Caco-2 (cell line): Measurements from ENCODE around the gene MCM3. TPM values are rescaled to one million over a fixed set of nuclear protein-coding genes. Genes with fewer than 3 reads are reported as not detected.

Source experiments
- BruUV-seq: library from RNA; stranded (reverse); fragments of 400-500 nt; replicated peaks from 2 replicates; lab custom pipeline; 2021; lab: Mats Ljungman, UMichigan
- CTCF ChIA-PET: fragments of 300-600 bp; sonication (Branson Sonifier 250); formaldehyde crosslinking; loops from one replicate; lab custom pipeline; 2022; ENCODE audit warnings: antibody characterized with exemption; lab: Charles Lee
- POLR2A ChIA-PET: fragments of 300-600 bp; sonication (Branson Sonifier 250); formaldehyde crosslinking; loops from one replicate; lab custom pipeline; 2022; ENCODE audit warnings: antibody characterized with exemption; lab: Charles Lee
- DNase-seq, 2 experiments: peaks; one replicate each; pipeline versions ENCODE4 v3.0.0 to v3.0.0-alpha.2; 2020 to 2022
- H3K27me3 ChIP-seq: replicated peaks from 2 replicates; pipeline ENCODE4 v1.6.0; 2011; ENCODE audit warnings: low read length; ENCODE audit not compliant: control insufficient read depth, insufficient read depth
- H3K36me3 ChIP-seq: 2 replicates; pipeline ENCODE4 v1.5.1; 2011; ENCODE audit warnings: low read length; ENCODE audit not compliant: control insufficient read depth, insufficient read depth
- H3K4me1 ChIP-seq: fragments of 250-450 bp; sonication (Bioruptor Pico); 2 replicates; pipeline ENCODE4 v1.5.1; 2020; ENCODE audit warnings: mild to moderate bottlenecking
- H3K4me3 ChIP-seq: 2 replicates; pipeline ENCODE4 v1.5.1; 2011; ENCODE audit warnings: low read depth, mild to moderate bottlenecking, control low read depth, low read length
- H3K9me3 ChIP-seq: fragments of 250-450 bp; sonication (Bioruptor Pico); 2 replicates; pipeline ENCODE4 v1.5.1; 2020; ENCODE audit warnings: mild to moderate bottlenecking, moderate library complexity
- H3K27ac Mint-ChIP-seq: one replicate; pipeline ENCODE4 v1.8.0; 2022; ENCODE audit warnings: mixed read lengths; ENCODE audit not compliant: unreplicated experiment
- H3K27me3 Mint-ChIP-seq: one replicate; pipeline ENCODE4 v1.8.0; 2022; ENCODE audit warnings: mixed read lengths; ENCODE audit not compliant: insufficient read depth, unreplicated experiment
- H3K36me3 Mint-ChIP-seq: one replicate; pipeline ENCODE4 v1.8.0; 2022; ENCODE audit warnings: mild to moderate bottlenecking, mixed read lengths; ENCODE audit not compliant: insufficient read depth, unreplicated experiment
- H3K4me1 Mint-ChIP-seq: one replicate; pipeline ENCODE4 v1.8.0; 2022; ENCODE audit warnings: low read depth, mixed read lengths; ENCODE audit not compliant: unreplicated experiment
- H3K4me3 Mint-ChIP-seq: one replicate; pipeline ENCODE4 v1.8.0; 2022; ENCODE audit warnings: mild to moderate bottlenecking, moderate library complexity, mixed read lengths; ENCODE audit not compliant: unreplicated experiment
- H3K9me3 Mint-ChIP-seq: one replicate; pipeline ENCODE4 v1.8.0; 2022; ENCODE audit warnings: mixed read lengths; ENCODE audit not compliant: unreplicated experiment
- CTCF ChIP-seq, 2 experiments: fragments of 200-600 bp in 1 of 2; IDR thresholded peaks; 1 replicate in 1 of 2; 2 replicates in 1 of 2; pipeline versions ENCODE4 v1.5.1 to v1.8.0; 2011 to 2022; ENCODE audit warnings: antibody characterized with exemption in 1 of 2, control low read depth in 1 of 2, inconsistent platforms in 1 of 2, low read depth in 1 of 2, low read length in 1 of 2, mild to moderate bottlenecking in 1 of 2, moderate library complexity in 1 of 2; ENCODE audit not compliant: insufficient read depth in 1 of 2, severe bottlenecking in 1 of 2, unreplicated experiment in 1 of 2
- intact Hi-C: fragments of 100-400 bp; cut with micrococcal nuclease; formaldehyde crosslinking; loops from one replicate; pipeline ENCODE4 v1.10.0; 2022; ENCODE audit not compliant: unreplicated experiment
- total RNA-seq: library from RNA; stranded (reverse); gene quantifications from 2 replicates; pipeline ENCODE4 v1.2.3, GENCODE V29; 2022

The MCM3 gene
- total RNA-seq, 1 experiment from 2014 or later = 151 TPM

DNA sequence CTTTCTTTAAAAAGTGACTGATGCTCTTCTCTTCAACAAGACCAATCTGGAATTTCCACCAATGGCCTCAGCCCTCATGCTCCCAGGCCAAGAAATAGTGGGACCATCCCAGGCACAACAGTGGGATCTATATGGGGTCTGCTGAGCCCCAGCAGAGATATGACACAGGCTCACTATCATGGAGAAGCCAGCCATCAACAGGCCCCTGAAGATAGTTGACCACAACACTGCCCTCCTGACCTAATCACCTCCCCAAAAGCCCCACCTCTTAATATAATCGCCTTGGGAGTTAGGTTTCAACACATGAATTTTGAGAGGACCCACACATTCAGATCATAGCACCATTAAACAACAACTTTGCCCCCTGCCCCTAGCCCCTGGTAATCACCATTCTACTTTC lies 16.8 kb upstream of the MCM3 start:
- no peaks in the 10 kb centered on the region for H3K27me3 ChIP-seq
- H3K9me3 ChIP-seq = no peaks in the 10 kb centered on the region
- POLR2A ChIA-PET = no interaction called here
- H3K4me3 ChIP-seq = no peak overlapping the region
- H3K4me1 Mint-ChIP-seq = peaks cover 38% of the 10 kb centered on the region
- intact Hi-C loops = loop anchor here (5.0 kb wide), 1 partner anchor 61 kb away; the partner anchor contains the start of gene PAQR8
- H3K4me1 ChIP-seq = peaks cover 34% of the 10 kb centered on the region
- no peaks in the 10 kb centered on the region for H3K9me3 Mint-ChIP-seq
- TF ChIP-seq CTCF (IDR thresholded peaks at IDR 0.05; ENCODE audit: insufficient read depth in 1 of 2, low read depth in 1 of 2, low read length in 1 of 2, severe bottlenecking in 1 of 2, unreplicated experiment in 1 of 2) = no peak
- CTCF ChIA-PET = no interaction called here
- H3K36me3 Mint-ChIP-seq = no peaks in the 10 kb centered on the region
- no TSS peak for BruUV-seq
- H3K4me3 Mint-ChIP-seq = no peak overlapping the region
- H3K27me3 Mint-ChIP-seq = no peaks in the 10 kb centered on the region
- peak overlapping the region; percentile 1 for H3K27ac Mint-ChIP-seq
- DNase-seq = no peak
- H3K36me3 ChIP-seq = no peaks in the 10 kb centered on the region

GRCh38 chr6:52300489-52300931 lies 16.0 kb upstream of the MCM3 start:
- peaks cover 37% of the 10 kb centered on the region for H3K4me1 Mint-ChIP-seq
- intact Hi-C loops = loop anchor here (5.0 kb wide), 1 partner anchor 62 kb away; the partner anchor contains the start of gene PAQR8
- no peak overlapping the region for H3K27ac Mint-ChIP-seq
- no peaks in the 10 kb centered on the region for H3K9me3 ChIP-seq
- H3K27me3 Mint-ChIP-seq = no peaks in the 10 kb centered on the region
- H3K36me3 Mint-ChIP-seq = peaks cover 6% of the 10 kb centered on the region
- no peak overlapping the region for H3K4me3 Mint-ChIP-seq
- no peaks in the 10 kb centered on the region for H3K27me3 ChIP-seq
- ChIA-PET POLR2A (interaction anchor here (1.3 kb wide), 1 partner anchor 16 kb away, joined by 3 read pairs; no protein-coding TSS in a partner anchor), CTCF (interaction anchor here (1.3 kb wide), 1 partner anchor 10 kb away, joined by 4 read pairs; no protein-coding TSS in a partner anchor)
- H3K9me3 Mint-ChIP-seq = no peaks in the 10 kb centered on the region
- no peak for DNase-seq
- peaks cover 28% of the 10 kb centered on the region for H3K4me1 ChIP-seq
- no peak overlapping the region for H3K4me3 ChIP-seq
- TF ChIP-seq CTCF (IDR thresholded peaks at IDR 0.05; ENCODE audit: insufficient read depth in 1 of 2, low read depth in 1 of 2, low read length in 1 of 2, severe bottlenecking in 1 of 2, unreplicated experiment in 1 of 2) = no peak
- H3K36me3 ChIP-seq = no peaks in the 10 kb centered on the region
- BruUV-seq = no TSS peak

- peaks cover 19% of the 10 kb centered on the region for H3K4me1 ChIP-seq
- intact Hi-C loops = loop anchor here (5.0 kb wide), 1 partner anchor 63 kb away; the partner anchor contains the start of gene PAQR8
- H3K9me3 ChIP-seq = no peaks in the 10 kb centered on the region
- Mint-ChIP-seq H3K36me3 (peaks cover 6% of the 10 kb centered on the region), H3K9me3 (no peaks in the 10 kb centered on the region), H3K4me1 (peaks cover 28% of the 10 kb centered on the region), H3K4me3 (no peak overlapping the region), H3K27ac (no peak overlapping the region), H3K27me3 (no peaks in the 10 kb centered on the region)
- ChIA-PET CTCF (interaction anchor here (1.3 kb wide), 1 partner anchor 11 kb away, joined by 4 read pairs; no protein-coding TSS in a partner anchor), POLR2A (interaction anchor here (1.3 kb wide), 1 partner anchor 15 kb away, joined by 3 read pairs; no protein-coding TSS in a partner anchor)
- no peak for TF ChIP-seq CTCF (IDR thresholded peaks at IDR 0.05; ENCODE audit: insufficient read depth in 1 of 2, low read depth in 1 of 2, low read length in 1 of 2, severe bottlenecking in 1 of 2, unreplicated experiment in 1 of 2)
- no peaks in the 10 kb centered on the region for H3K27me3 ChIP-seq
- DNase-seq = no peak
- H3K4me3 ChIP-seq = no peak overlapping the region
- BruUV-seq = no TSS peak
- H3K36me3 ChIP-seq = no peaks in the 10 kb centered on the region
Observed at GRCh38 chr6:52299653-52300052, 15.1 kb upstream of the MCM3 start.
